NCI-H1105 treated with DMSO at 0.1 percent for 48 hours (cell line): ENCODE results near the gene KRT8.
"Not testable (repeated sequence)": the region's sequence is repeated elsewhere in the genome, so short reads cannot be mapped to it uniquely, and the experiment has no call there.

Experiments
- DNase-seq: peaks from one replicate; lab custom pipeline; 2025; lab: John Stamatoyannopoulos, UW

The KRT8 gene

DNA sequence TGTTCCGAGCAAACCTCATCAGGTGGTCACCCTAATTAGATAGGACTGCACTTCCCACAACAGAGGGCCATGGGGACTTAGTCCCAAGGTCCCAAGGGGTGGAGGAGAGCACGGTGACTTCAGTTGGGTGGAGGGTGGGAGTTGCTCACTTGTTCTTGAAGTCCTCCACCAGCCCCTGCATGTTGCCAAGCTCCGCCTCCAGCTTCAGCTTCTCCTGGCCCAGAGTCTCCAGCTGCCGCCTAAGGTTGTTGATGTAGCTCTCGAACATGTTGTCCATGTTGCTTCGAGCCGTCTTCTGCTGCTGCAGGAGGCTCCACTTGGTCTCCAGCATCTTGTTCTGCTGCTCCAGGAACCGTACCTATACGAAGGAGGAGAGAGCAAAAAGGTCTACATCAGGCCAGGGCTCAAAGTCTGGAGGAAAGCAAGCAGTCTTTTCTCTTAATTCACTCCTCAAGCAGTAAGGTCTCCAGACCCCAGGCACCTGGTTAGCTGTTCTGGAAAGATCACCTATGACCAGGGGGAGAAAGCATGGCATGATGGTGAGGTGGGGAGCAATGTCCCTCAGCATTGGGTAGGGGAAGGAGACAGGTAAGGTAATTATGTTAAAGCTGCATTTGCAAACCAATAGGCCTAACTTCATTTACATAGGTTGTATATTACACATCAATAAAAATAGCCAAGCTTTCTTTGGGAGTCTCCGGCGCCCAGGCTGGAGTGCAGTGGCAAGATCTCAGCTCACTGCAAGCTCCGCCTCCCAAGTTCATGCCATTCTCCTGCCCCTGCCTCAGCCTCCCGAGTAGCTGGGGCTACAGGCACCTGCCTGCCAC is 2.9 kb downstream of the KRT8 start:
- DNase-seq = no peak

DNA sequence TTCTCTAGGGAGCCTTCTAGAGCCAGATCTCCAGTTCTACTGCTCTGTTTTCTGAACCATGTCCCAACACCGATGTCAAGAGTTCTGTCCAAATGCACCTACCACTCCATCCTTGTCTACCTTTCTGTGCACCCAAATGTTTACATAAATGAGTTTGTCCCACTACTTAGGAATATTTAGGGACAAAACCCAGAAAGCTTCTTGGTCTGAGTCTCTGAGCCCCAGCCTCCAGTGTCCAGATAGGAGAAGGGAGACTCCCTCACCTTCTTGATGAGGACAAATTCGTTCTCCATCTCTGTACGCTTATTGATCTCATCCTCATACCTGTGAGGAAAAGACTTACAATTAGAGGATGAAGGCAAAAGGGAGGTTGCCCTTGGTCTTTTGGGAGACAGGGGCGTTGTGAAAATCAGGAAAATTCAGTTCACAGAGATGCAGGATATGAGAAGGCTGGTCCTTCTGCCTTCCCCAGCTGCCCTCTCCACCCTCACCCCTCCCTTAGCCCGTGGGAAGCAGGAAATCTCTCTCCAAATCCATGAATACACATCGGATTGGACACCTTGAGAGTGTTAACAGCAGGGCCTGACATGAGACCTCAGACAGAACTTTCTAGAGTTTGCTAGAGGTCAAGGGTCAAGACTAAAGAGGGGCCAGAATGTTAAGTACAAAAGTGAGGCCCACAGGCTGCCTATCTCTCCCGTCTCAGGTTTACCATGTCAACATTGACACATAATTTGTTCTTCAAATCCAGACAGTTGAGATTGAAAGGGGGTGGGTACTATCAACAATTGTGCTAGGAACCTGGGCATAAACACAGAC is 3.8 kb downstream of the KRT8 start:
- no peak for DNase-seq

- no peak for DNase-seq
Observed at GRCh38 chr12:52900166-52900895, 4.5 kb downstream of the KRT8 start.

DNA sequence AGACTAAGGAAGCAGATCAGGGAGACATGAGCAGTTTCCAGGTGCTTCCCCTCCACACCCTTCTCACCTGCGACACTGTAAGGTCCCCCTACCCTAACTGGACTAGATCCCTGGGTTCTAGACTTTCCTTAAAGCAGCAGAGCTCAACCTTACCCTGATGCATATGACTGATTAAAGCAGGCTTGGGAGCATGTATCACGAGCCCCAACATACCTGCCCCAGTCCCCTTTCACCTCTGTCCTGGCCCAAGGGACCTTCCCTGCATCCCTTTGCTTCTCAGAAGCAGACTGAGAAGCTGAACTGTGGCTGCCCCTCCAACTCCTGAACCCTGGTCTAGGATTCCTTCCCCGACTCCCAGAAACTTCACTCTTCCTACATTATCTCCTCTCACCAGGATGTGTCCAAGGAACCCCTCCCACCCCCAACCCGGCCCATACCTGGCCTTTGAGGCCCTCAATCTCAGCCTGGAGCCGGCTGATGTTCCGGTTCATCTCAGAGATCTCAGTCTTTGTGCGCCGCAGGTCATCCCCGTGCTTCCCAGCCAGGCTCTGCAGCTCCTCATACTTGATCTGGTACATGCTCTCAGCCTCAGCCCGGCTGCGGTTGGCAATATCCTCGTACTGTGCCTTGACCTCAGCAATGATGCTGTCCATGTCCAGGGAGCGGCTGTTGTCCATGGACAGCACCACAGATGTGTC is 5.4 kb downstream of the KRT8 start:
- no peak for DNase-seq

DNA sequence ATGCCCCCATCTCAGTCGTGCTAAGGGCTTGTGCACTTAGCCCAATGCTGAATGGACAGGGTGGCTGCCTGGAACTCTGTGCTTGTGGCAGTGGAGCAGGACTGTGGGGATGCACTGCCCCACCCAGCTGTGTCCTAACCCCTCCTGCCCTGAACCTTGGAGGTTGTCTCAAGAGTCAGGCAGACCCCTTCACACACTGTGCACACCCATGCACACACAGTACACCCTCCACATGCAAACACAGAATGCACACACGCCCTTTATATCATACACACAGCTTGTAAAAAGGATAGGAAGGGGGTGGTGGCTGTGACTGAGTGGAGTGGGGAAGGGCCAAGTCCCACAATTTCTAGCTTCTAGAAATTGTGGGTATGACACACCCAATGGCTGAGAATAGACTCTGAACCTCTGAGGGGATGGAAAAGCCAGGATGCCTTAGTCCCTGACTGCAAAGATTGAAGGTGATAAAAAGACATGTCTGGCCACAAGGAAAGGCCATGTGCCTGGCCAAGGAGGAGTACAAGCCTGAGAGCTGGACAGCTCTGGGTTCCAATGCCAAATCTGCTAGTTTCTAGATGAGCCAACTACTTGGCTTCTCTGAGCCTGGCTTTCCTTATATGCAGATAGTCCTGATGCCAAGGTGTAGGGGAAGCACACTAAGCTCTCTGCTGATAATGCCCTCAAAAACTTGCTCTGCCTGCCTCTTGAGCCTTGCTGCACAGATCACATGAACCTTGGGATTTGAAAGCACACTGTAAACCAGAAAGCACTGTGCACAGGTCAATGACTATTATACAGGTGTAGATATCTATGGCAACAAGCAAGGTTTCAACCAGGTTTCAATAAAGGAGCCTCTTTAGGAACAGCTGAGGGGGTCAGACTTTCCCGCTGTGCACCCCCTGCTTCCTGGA is 8.4 kb downstream of the KRT8 start:
- DNase-seq = no peak

DNA sequence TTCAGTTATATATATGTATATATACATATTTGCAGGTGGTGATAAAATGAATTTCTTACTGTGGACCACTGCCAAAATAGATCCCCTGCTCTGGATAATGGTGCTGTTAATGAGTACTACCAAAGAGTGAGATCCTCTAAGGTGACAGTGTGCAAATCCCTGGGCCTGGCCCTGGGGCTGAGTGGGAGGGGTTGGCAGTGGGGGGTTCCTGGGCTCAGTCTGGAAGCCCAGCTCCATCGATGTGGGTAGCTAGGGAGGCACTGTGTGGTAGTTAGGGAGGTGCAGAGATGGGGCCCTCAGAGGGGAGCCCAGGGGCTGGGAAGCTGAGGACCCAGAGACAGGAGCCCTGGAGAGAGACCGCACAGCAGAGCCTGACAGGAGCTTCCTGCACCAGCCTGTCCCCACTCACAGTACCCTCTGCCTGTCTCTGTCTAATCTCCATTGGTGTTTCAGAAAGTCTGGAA is 9.1 kb downstream of the KRT8 start:
- DNase-seq = no peak

DNA sequence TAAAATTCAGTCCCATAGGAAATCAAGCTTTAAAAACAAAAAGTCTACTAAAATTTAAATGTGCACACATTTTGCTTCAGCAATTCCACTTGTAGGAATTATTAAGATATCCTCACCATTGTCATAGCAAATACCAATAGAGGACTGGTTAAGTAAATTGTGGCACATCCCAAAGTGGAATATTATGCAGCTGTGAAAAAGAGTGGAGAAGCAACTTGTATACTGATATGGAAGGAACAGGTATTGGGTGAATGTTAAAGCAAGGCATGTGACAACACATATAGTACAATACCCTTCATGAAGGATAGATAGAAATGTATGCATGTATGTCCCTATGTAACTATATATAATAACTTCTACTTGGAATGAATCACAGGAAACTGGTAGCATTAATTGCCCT is 11.9 kb downstream of the KRT8 start:
- DNase-seq = no peak

DNA sequence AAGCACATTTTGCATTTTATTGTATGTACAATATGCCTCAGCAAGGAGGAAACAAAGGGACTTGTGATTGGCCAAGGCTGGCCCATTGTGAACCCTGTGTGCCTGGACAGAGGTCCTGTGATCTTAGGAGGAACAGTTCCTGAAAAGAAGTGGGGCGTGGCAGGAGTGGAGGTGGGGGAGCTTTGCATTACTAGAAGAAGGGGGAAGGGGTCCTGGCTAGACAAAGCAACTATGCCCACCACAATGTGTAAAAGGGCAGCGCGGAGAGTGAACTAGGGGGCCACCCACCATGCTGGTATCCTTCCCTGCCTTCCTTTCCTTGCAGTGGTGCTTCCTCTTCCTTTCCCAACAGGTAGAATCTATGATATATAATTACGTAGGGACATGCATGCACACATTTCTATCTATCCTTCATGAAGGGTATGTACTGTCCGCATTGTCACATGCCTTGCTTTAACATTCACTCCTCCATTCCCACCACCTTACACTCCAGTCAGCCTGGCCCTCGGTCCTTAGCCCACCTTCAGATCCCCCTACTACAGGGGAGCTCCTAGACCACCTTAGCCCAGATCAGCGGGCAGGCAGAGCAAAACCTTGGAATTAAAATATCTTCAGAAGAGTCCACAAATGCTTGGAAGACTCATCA is 12.5 kb downstream of the KRT8 start:
- DNase-seq = no peak

DNA sequence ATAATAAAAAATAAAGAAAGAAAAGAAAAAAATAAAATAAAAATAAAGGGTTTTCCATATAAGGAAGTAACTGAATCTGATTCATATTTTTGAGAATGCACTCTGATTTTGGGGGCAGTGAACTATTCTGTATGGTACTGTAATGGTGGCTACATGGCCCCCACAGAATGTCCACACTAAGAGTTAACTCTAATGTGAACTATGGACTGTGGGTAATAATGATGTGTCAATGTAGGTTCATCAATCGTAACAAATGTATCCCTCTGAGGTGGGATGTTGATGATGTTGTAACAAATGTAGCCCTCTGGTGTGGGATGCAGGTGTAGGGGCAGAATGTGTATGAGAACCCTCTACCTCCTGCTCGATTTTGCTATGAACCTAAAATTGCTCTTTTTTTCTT is 13.8 kb downstream of the KRT8 start:
- DNase-seq = no peak

- no peak for DNase-seq
Observed at GRCh38 chr12:52890417-52890816, 14.5 kb downstream of the KRT8 start.

DNA sequence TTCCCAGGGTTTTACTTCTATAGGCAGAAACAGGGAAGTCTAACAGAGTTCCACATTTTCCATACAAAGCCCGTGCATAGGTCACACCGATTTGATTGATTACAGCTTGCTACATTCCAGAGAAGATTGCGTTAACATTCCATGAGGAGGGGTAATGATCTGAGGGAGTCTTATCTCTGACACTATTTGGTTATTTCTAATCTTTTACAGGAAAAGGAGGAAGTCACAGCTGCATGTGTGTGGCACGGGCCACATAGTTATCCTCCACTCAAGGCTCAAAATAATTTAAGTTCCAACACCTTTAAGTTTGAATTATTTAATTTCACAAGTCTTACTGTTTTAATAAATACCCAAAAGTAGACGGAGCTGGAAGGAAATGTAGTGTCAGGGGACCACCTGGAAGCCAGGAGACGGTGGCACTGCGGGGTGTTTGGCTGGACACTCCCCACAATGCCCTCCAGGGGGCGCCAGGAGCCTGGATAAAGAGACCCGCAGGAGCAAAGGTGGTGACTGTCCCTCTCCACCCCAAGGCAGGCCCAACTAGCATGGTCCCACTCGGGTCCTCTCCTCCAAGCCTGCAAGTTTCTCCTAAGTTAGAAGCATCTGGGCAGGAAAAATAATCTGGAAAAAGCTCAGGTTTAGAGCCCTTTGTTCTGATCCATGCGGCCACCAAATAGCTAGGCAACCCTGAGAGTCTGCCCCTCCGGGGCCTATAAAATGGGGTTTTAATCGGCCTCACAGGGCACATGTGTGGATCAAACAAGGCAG is 20.2 kb downstream of the KRT8 start:
- peak; percentile 35 for DNase-seq

DNA sequence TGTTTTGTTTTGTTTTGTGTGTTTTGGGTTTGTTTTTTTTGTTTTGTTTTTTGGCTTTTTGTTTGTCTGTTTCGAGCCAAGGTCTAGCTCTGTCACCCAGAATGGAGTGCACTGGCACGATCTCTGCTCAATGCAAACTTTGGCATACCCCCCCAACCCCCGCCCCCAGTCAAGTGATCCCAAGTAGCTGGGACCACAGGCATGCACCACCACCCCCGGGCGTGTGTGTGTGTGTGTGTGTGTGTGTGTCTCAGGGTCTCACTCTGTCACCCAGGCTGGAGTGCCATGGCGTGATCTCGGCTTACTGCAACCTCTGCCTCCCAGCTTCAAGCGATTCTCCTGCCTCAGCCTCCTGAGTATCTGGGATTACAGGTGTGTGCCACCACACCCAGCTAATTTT is 24.4 kb downstream of the KRT8 start:
- not testable (repeated sequence) for DNase-seq

DNA sequence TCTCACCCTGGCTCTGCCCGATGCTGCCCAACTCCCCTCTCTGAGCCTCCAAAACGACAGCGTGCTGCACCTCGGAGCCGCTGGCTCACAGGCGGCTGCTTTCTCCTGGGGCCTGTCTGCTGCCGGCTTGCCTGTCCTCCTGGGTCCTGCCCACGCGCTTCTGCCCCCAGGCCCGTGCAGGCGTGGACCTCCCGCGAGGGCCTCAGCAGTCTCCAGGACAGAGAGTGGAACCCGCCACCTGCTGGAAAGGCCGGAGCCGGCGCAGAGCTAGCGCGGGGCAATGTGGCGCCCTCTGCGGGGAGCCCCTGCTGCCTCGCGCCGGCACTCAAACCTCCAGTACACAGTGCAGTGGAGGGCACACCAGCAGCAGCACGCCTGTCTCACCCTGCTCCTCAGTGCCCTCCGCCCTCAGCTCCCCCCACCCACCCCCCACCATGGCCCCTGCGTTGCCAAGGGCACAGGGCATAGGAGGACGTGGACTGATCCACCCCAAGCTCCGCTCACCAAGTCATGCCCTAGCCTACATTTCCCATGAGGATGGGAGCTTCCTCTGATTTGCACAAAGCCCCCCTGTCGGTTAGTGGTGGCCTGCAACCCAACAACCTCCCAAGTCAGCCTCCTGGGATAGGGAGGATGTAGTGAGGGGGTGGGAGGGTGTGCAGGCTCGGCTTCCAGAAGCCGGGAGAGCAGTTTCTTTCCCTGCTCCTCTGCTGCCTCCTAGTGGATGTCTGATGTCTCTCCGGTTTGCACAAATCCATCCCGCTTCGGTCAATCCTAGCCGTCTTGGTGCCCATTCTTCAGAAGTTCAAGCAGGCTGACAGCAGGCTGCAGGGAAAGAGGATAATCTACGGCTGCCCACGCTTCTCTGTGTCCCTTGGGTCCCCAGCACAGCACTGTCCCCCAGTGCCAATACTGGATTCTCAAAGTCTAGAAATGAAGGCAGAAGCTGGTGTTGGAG is 25.2 kb downstream of the KRT8 start:
- peak; percentile 46 for DNase-seq

DNA sequence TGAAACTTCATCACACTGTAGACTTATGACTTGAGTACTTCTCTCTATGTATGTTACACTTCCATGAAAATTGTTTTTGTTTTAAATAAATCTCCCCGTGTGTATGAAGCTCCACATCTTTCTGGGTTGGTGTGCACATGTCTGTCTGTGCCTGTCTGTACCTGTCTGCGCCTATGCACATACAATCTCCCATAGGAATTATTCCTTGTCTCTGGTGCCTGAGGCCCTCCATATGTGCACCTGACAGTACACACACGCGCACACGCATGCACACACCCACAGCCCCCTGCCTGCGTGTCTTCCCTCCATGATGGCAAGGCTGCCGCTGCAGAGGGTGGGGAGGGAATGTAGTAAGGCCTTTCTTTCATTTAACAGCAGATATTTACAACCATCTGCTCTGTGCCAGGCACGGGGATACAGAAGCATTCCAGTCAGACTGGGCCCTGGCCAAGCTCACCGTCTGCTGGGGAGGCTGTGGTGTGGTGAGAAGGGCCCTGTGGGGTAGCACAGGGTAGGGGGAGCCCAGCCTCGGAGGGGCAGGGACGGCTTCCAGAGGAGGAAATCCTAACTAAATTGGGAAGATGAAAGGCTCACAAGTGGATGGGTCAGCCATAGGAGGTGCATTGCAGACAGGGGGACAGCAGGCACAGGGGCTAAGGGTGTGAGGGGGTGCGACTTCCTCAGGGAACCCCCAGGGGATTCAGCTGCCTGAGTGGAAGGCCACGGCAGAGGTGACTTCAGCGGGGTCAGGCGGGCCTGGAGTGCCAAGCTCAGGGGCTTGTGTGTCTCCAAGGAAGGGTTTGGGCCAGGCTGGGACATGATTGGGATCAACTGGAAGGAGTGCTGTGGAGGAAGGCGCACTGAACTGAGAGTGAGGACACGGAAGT is 26.1 kb downstream of the KRT8 start:
- no peak for DNase-seq

DNA sequence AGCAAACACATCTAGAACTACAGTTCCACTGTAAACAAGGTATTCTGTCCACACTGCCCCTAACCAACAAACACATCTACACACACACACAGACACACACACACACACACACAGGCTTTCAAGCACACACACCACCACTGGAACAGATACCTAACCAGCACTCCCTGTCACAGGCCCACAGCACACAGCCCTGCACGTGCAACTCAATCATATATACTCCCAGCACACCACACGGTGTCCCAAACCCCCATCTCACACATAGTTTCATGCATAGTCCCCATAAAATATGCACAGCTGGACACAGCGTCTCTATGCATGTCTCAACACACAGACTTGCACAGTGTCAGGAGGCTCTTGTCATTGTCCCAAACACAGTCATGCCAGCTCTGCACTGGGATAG is 27.6 kb downstream of the KRT8 start:
- DNase-seq = no peak

GRCh38 chr12:52876372-52876771 is 28.5 kb downstream of the KRT8 start:
- peak; percentile 49 for DNase-seq
